Stimulated activated CD4-positive, alpha-beta T cell treated with anti-CD3 and anti-CD28 coated beads, Interleukin-2, amount 100 ng/mL, for 24 hours (primary cell): ENCODE data around the gene MAJIN.
A peak's percentile ranks its signal among the peaks of the same experiment; 100 is the strongest.
"Not testable (repeated sequence)": the region's sequence is repeated elsewhere in the genome, so short reads cannot be mapped to it uniquely, and the experiment has no call there.

Experiments used
- DNase-seq, 2 donors: peaks; one replicate each; pipeline ENCODE4 v3.0.0-alpha.2; 2020

Gene MAJIN

DNA sequence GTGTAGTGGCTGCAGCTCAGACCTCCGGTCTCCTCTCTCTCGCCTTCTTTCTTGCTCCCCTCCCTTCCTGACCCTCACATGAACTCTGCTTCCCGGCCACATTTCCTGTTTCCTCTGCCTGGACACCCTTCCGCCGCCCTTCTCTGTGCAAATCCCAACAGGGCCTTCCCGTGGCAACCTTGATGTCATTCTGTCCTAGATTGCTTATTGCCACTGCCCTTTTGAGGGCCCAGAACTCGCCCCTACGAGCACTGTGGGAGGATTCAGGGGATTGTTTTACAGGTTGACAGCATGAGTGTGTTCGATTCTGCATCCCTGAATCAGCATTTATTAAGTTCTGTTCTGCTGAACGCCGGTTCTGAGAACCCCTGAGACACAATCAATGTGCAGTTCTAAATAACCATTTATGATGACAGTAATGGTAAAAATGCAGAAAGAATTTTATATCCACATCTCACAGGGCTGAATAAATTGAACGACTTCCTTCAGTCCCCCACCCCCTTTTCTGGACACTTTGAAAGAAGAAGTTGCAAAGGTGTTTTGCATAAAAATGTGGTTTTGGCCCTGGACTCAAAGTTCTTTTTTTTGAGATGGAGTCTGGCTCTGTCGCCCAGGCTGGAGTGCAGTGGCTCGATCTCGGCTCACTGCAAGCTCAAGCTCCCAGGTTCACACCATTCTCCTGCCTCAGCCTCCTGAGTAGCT lies 18.5 kb upstream of the MAJIN start:
- DNase-seq = no peak

DNA sequence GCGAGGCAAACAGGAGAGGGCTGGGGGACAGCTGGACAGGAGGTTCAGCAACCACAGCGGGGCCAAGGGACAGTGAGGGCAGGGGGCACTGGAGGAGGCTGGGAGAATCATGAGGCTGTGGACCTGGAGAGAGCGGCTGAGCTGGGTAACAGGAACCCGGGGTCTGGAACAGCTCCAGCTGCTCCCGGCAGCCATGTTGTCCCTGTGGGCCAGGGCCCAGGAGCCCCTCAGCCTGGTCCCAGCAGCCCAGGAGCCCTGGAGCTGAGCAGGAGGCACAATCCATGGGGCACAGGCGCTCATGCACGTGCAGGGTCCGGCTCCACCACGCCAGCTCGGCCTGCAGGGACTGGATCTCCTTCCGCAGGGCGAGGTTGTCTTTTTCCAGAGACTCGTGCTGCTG lies 17.5 kb upstream of the MAJIN start:
- DNase-seq = no peak

DNA sequence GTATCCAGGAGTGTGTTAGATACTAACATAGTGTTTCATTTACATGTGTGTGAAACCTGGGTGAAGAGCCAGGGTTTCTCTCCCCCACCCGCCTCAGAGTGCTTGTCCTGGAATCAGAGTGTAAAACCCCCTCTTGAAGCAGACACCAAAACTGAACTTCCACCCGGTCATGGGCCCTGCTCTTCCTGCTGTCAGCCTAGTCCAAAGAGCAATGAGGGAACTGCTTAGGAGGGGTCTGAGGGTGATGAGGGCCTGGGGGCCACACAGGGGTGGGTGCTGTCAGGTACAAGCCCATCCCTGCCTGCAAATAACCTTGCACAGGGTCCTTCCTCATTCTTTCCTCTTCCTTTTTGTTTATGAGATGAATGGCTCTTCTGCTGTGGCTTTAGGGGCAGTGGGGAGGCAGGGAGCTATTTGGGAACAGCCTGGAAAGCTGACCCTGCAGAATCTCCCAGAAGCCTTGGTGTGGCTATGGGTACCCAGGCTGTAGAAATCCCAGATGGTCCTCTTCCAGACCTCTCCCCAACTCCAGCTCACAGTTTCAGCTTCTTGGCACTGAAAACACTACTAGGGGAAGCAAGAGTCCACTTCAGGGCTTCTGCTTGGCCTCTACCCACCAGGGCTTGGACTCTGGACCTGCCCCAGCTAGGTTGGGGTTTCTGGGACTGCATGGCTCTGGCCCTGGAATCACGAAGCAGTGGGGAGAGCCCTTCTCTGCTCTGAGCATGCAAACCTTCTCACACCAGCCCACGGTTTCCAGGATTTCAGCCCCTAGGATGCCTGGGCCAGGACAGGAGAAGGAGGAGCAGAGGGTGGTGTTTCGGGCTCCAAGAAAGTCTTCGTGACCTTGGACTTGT lies 16.3 kb upstream of the MAJIN start:
- DNase-seq = no peak

DNA sequence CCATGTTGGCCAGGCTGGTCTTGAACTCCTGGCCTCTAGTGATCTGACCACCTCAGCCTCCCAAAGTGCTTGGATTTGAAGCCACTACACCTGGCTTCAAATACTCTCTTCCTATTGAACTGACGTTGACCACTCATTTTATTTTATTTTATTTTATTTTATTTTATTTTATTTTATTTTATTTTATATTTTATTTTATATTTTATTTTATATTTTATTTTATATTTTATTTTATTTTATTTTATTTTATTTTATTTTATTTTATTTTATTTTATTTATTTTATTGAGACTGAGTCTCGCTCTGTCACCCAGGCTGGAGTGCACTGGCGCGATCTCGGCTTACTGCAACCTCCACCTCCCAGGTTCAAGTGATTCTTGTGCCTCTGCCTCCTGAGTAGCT lies 11.4 kb upstream of the MAJIN start:
- not testable (repeated sequence) for DNase-seq

DNA sequence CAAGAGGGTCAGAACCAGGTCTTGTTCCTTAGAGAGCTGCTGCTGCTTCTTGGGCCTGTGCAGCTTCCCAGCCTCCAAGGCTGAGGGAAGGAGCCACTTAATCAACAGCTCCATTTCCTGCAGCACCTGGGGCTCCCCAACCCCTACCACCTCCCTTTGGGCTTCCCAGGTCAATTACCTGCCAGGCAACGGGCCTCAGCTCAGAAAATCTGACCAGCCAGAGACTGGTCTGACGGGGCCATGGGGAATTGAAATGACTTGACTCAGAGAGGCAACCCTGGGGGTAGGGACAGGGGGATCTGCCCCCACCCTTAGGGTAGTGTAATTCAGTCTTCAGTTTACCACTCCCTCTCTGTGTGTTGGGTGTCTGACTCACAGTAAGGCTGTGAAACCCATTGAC lies 4.7 kb upstream of the MAJIN start:
- no peak for DNase-seq

DNA sequence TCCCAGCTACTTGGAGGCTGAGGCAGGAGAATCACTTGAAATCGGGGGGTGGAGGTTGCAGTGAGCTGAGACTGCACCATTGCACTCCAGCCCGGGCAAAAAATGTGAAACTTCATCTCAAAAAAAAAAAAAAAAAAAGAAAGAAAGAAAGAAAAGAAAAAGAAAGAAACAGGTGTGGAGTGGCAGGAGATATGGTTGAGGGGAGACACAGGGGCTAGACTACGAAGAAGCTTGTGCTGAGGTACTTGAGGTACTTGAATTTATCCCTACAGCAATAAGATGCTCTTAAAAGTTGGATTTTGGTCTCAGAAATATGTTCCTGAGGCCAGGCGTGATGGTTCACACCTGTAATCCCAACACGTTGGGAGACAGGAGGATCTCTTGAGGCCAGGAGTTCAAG lies 2.2 kb upstream of the MAJIN start:
- no peak for DNase-seq

DNA sequence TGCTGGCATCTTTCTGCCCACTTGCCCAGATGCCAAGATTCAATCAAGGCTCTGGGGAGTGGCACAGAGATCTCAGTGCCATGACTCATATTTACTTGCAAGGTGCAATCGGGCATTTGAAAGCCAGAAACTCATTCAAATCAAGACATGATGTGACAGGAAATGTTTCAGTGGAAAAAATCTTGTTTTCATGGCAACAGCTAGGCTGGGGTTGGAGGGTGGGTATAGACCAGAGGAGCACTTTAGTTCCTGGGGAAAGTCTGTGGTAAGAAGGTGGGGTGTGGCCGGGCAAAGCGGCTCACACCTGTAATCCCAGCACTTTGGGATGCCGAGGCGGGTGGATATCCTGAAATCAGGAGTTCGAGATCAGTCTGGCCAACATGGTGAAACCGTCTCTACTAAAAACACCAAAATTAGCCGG lies 1.2 kb downstream of the MAJIN start:
- DNase-seq = peak; percentile 34 to 35

DNA sequence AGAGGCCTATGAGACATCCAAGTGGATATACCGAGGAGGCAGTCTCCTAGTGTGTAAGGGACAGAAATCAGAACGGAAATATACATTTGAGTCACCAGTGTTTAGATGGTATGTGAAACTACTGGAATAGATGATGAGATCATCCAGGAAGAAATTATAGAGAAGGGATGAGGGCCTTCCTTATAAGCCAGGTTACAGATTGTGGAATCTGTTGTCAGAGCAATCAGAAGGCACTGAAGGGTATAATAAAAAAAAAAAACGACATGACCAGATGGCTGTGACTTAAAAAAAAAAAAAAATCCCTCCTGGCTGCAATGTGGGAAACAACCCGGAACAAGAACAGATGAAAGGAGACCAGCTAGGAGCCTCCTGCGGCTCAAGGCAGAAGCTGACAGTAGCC lies 2.7 kb downstream of the MAJIN start:
- no peak for DNase-seq

DNA sequence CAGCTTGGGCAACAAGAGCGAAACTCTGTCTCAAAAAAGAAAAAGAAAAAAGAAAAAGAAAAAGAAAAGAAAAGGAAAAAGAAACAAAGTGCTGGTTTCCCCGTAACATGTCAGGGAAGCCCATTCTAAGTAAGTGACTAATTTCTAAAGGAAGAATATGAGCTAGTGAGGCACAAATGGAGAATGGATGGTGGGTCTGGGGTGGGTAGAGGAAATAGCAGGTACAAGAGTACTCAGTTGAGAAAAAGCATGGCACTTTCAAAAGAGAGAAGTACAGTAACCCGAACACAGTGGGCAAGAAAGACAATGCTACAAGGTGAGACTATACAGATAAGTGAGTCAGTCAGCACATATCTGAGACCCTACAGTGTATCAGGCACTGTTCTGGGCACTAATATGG lies 4.5 kb downstream of the MAJIN start:
- no peak for DNase-seq

DNA sequence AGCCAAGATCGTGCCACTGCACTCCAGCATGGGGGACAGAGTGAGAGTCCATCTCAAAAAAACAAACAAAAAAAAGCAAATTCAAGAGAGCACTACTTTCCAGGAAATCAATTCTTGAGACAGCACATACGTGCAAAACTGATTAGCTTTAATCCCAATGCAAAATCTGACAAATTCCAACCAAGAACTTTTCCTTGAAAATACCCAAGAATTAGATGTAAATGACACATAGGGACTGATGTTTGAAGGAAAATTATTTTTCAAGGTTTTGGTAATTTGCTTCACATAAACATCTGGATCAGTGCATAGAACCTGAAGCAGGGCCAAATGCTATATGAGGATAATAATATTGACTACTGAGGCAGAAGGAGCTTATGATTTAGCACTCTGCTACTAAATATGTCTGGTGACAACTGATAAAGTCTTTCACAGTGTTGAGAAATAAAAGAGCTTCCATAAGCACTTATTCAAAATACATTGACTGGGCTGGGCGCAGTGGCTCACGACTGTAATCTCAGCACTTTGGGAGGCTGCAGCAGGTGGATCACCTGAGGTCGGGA lies 8.8 kb downstream of the MAJIN start:
- DNase-seq = no peak

DNA sequence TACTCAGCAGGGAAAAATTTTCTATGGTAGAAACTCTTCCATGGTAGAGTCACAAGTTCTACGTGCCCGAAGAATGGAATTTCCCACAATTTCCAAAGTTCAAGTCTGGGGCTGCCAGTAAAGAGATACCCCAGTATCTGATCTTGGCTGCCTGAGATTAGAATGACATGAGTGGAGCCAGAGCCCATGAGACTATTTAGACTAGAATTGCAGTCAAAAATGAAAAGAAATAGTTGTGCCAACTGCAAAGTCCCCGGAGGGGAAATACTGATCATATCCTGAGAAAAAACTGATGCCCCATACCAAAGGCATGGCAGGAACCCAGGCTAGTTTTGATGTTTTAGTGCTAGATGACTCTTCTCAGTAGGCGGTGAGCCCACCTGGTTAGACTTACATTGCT lies 11.2 kb downstream of the MAJIN start:
- DNase-seq = no peak

DNA sequence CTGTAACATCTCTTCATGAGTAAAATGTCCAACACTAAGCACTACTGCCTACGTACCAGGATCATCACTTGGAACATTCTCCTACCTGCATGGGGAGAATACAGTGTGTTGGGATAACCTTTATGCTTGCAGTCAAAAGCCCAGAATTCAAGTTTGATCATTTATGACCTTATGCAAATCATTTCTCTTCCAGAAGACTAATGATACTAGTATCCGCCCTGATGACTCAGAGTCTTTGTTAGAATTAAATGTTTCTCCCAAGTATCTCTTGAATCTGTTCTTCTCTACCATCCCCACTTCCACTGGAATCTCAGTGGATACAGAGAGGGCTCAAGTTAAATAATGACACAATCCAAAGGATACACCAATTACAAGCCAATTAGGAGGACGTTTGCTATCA lies 12.4 kb downstream of the MAJIN start:
- DNase-seq = no peak

DNA sequence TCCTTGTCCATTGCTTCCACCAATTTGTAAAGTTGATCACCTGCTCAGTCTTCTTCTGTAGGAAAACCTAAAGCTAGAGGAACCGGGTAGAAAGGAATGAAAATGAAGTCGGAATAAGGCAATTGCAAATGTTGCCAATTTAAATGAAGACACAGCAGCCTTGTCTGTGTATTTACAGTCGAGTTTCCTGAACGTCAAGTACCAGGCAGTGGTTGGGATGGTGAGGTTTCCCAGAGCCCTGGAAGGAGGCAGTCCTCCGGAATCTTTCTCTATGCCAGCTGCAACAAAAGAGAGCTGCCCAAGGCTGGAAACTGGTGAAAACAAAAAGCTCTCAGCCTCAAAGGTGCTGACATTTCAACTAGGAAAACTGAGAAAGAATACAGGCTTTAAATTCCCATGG lies 17.7 kb downstream of the MAJIN start:
- no peak for DNase-seq

DNA sequence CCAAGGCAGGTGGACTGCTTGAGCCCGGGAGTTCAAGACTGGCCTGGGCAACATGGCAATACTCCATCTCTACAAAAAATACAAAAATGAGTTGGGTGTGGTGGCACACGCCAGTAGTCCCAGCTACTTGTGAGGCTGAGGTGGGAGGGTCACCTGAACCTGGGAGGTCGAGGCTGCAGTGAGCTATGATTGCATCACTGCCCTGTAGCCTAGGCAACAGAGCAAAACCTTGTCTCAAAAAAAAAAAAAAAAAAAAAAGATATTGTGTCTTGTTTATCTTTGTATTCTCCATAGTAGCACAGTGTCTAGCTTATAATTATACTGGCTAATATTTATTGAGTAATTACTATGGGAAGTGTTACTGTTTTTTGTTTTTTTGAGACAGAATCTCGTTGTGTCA lies 20.4 kb downstream of the MAJIN start:
- no peak for DNase-seq

DNA sequence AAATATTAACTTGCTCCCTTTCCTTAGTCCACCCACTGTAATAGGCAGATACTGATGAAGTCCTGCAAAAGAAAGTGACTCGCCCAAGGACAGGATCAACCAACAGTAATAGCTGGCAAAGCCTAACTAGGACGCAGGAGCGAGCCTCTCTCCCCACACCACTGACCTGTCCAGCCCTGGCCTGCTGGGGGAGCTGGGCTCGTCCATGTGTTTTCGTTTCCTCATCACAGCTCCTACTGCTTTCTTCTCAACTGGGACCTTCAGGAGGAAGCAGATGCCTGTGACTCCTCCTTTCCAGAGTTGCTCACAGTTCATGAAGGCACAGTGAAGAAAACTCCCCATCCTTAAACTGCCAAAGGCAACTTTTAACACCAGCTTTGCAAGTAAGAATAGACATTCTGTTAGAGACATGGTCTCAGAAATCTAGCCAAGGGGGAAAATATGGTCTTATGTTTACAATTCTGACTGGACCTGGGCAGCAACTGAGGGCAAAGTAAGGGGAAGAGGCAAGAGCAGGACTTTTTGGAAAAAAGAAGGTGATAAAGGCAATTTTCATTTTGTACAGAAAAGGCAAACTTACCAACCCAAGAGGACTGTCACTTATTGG lies 24.6 kb downstream of the MAJIN start:
- no peak for DNase-seq

DNA sequence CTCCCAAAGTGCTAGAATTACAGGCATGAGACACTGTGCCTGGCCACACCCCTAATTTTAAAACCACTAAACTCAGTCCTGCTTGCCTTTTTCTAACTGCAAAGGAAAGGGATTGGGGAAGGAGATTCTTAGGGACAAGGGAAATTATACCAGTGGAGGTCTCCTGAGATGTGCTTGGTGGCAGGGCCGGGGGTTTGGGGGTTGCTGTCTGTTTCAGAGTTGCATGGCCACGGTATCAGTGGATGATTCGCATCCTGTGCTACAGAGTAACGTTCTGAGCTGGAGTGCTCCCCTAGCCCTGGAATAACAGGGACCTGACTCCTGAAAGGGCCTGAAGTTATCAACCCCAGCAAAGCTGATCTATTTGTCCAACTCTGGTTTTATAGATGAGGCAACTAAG lies 35.4 kb downstream of the MAJIN start:
- no peak for DNase-seq

DNA sequence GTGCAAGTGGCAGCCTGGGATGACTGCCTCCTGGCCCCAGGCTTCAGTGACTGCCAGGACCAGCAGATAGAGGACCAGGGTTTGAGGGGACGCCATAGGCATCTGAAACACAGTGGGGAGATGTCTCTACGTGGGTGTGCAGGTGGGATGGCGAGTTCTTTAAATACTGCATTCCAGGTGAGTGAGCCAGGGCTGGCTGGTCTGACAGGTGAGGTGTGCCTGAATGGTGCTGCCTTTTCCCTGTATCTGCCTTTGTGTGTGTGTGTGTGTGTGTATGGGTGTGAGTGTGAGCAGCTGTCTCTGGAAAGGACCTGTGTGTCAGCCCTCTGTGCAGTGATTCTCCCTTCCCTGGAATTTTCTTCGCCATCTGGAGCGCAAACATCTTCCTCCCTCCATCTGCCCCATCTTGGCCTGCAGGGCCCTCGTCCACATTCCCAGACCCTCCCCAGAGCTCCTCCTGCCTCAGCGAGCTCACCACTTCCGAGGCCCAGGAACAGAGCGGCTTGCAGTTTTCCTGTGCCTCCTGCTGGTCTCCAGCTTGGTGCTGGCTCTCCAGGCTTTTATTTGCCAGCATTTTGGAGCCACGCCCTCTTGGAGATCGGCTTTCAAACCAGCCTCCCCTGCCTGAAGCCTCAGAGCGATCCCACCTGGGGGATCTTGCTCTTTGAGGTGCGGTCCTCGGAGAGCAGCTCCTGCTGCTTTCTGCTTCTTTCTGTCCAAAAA lies 36.4 kb downstream of the MAJIN start, which contains the start of gene GPHA2:
TSS of gene GPHA2 (minus strand) at position 535 of the 723 bp plus-strand sequence. CDS start at position 102, 433 bp downstream.
- DNase-seq = no peak

DNA sequence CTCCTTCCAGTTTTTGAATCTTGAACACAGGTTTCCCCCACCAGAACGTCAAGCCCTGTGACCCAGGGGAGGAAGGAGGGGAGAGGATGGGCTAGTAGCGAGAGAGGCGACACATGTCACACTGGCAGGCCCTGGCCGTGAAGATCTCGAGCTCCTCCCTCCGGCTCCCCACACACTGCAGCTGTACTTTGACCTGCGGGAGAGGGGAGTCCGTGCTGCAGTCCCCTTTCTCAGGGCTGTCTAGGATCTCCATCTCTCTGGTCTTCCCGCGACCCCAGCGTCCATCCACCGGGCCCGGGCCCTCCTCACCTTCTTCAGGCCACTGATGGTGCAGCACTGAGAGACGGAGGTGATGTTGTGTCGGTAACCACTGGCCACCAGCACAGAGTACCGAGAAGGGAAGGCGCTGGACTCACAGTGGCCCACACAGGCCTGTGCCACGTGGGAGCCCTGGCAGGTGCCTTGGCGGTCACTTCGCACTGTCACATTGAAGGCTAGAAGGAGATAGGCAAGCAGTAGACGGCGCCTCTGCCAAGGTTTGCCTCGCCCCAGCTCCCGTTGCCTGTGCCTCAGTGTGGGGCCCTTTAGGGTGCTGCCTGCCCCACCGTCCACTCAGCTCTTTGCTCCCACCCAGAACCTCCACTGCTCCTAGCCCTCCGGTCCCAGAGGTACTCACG lies 37.1 kb downstream of the MAJIN start:
- no peak for DNase-seq

DNA sequence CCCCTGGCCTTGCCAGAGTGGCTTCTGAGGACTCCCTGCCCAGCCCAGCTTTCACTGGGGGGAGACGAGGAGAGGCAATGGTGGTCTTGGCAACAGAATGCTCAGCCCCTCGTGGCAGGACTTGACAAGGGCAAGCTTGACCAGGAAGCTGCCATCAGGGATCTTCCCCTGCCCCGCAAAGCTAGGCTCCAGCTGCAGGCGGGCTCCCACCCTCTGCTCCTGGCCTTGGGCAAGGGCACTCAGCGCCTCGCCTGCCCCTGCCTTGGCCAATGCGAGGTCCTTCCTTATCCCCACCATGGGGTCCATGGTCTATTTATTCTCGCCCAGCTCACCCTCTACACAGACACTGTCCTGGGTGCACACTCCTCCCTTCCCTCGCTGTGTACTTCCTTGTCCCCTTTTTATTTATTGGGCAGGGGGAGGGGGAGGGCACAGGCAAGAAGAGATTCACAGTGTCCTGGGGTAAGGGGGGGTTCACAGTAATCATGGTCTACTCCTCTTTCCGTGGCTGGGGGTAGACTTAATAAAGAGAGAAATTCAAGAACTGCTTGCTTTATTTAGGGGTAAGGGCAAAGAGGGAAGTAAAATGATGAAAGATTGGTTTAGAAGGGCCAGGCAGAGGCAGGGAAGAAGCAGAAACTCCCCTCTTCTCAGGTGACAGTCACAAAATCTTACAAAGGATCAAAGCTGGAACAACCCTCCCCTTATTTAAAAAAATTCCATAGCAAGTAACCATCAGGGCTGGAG lies 37.8 kb downstream of the MAJIN start:
- DNase-seq = no peak

DNA sequence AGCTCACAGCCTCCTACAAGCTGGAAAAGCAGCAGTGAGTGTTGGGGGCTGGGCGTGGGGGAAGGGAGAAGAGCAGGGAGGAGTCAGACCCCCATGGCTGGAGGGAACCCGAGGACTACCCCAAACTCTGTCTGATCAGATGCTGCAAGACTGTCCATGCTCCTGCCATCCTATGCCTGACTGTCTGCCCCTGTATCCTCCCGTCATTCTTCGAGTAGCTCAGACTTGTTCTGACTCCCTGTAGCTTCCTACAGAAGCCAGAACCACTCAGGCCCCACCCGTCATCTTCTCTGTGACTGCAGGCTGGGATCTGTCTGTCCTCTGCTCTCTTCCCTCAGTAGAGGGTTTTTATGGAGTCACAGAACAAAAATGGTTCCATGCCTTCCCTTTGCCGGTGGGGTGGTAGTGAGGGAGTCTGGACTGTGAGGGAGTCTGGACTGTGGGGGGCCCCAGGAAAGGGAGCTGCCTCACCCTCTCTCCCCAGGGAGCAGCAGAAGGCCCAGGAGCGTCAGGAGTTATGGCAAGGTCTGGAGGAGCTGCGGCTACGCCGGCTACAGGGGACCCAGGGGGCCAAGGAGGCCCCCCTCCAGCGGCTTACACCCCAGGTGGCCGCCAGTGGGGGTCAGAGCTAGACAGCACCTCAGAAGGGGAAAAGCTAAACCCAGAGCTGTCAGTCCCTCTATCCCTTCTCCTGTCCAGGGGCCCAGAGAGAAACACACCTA lies 38.5 kb downstream of the MAJIN start:
- no peak for DNase-seq

DNA sequence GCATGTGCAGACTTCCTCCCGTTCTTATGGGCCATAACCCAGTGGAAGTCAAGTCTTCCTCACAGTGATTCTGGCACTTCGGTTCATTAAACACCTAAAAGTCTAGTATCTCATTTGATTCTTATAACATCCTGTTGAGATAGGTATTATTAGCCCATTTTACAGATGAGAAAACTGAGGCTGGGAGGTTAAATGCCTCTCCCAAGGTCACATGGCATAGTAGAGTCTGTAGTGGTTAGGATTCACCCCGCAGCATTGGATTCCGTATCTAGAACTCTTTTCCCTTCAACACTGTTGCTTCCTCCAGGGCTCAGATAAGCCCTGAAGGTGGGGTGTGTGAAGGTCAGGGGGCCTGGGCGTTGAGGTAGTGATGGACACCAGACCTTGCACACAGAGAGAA lies 39.6 kb downstream of the MAJIN start:
- no peak for DNase-seq
